Peyer's patch (tissue), 4 donors: ENCODE results near the gene SMAP2. TPM values are rescaled to one million over a fixed set of nuclear protein-coding genes. Genes with fewer than 3 reads are reported as not detected.
A peak's percentile ranks its signal among the peaks of the same experiment; 100 is the strongest.

Source experiments
- DNase-seq, 3 donors: peaks; one replicate each; pipeline ENCODE4 v3.0.0-alpha.2; 2017 to 2019
- H3K27ac ChIP-seq, 4 donors: fragments of 200-600 bp; sonication (generic); one replicate each; pipeline ENCODE4 v1.5.1; 2016 to 2019
- H3K27me3 ChIP-seq, 2 donors: fragments of 200-600 bp; sonication (generic); one replicate each; pipeline ENCODE4 v1.5.1; 2019
- H3K36me3 ChIP-seq, 3 donors: fragments of 200-600 bp; sonication (generic); one replicate each; pipeline ENCODE4 v1.5.1; 2016 to 2019
- H3K4me1 ChIP-seq, 4 donors: fragments of 200-600 bp; sonication (generic); one replicate each; pipeline ENCODE4 v1.5.1; 2016 to 2019
- H3K4me3 ChIP-seq, 4 donors: fragments of 200-600 bp; sonication (generic); 1 replicate in 3 of 4; 2 replicates in 1 of 4; pipeline ENCODE4 v1.5.1; 2016 to 2019; ENCODE audit warnings: mild to moderate bottlenecking in 1 of 4
- H3K9me3 ChIP-seq, 4 donors: fragments of 200-600 bp; sonication (generic); one replicate each; pipeline ENCODE4 v1.5.1; 2016 to 2019; ENCODE audit warnings: mild to moderate bottlenecking in 1 of 4
- POLR2A ChIP-seq, 2 donors: fragments of 450-650 bp; IDR thresholded peaks; one replicate each; pipeline ENCODE4 v1.5.1; 2017; ENCODE audit warnings: antibody characterized with exemption in 2 of 2, mild to moderate bottlenecking in 2 of 2, moderate library complexity in 2 of 2
- total RNA-seq, 4 donors: library from RNA; depleted of rRNA; stranded (reverse); fragments of >200 nt; gene quantifications; one replicate each; pipeline ENCODE4 v1.1.0, GENCODE V29; 2016
- TF ChIP-seq, protein P1 (sequence below), 6 experiments: fragments of 450-650 bp in 4 of 6; fragments of 200-600 bp in 2 of 6; sonication (generic) in 1 of 6; IDR thresholded peaks; one replicate each; pipeline ENCODE4 v1.5.1; 2017 to 2019; ENCODE audit warnings: antibody characterized with exemption in 6 of 6, mild to moderate bottlenecking in 3 of 6, moderate library complexity in 1 of 6

The SMAP2 gene
- total RNA-seq, 4 donors from 2014 or later, result 24.7 to 170 (median 33.7) TPM

DNA sequence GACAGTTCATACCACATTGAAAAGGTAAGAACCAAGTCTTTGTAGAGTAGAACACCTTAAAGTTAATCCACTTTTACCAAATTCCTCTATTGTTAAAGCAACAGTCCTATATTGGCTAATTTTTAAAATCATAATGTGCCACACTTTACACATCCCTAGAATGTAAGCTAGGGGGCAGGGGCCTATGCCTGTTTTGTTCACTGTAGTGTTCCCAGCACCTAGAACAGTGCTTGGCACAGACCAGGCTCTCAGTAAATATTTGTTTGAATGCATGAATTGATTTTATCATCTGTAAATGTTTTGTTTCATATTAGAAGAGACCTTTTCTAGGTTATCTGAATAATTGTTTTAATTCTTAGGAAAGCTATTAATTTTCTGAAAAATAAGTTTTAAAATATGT lies 9.1 kb downstream of the SMAP2 start:
- Histone ChIP-seq H3K9me3 (no peaks in the 10 kb centered on the region), H3K4me1 (peaks cover 0 to 36% (median 15%) of the 10 kb centered on the region in 4 donors), H3K36me3 (no peaks in the 10 kb centered on the region), H3K27me3 (no peaks in the 10 kb centered on the region), H3K4me3 (peak overlapping the region; percentile 10 to 37 (median 14)), H3K27ac (peak overlapping the region; percentile 87 to 100 (median 90))
- DNase-seq, result peak in 1 of 3 donors; percentile 54
- TF ChIP-seq POLR2A (IDR thresholded peaks at IDR 0.05), result no peak
- TF ChIP-seq, protein P1, sequence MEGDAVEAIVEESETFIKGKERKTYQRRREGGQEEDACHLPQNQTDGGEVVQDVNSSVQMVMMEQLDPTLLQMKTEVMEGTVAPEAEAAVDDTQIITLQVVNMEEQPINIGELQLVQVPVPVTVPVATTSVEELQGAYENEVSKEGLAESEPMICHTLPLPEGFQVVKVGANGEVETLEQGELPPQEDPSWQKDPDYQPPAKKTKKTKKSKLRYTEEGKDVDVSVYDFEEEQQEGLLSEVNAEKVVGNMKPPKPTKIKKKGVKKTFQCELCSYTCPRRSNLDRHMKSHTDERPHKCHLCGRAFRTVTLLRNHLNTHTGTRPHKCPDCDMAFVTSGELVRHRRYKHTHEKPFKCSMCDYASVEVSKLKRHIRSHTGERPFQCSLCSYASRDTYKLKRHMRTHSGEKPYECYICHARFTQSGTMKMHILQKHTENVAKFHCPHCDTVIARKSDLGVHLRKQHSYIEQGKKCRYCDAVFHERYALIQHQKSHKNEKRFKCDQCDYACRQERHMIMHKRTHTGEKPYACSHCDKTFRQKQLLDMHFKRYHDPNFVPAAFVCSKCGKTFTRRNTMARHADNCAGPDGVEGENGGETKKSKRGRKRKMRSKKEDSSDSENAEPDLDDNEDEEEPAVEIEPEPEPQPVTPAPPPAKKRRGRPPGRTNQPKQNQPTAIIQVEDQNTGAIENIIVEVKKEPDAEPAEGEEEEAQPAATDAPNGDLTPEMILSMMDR (IDR thresholded peaks at IDR 0.05), result peak in 4 of 6 experiments; percentile 3 to 37 (median 18)

DNA sequence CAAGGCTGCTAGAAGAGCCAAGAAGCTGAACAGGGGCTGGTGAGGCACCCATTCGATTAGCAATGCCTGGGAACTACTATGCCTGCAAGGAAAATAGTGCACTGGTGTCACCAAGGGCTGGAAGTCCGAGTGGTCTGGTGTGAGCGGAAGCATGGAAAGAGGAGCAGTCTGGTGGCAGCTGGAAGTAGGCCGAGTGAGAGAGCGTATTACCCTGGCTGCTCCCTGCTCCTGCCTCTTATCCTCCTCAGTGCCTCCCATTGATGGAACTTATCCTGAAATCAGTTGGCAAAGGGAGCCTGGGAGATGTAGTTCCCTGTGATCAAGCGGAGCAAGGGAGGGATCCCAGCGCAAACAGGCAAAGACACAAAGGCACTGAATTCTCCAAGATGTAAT lies 9.6 kb downstream of the SMAP2 start:
- Histone ChIP-seq H3K36me3 (no peaks in the 10 kb centered on the region), H3K4me3 (peak overlapping the region; percentile 5 to 37 (median 10)), H3K27me3 (no peaks in the 10 kb centered on the region), H3K27ac (peak overlapping the region; percentile 87 to 100 (median 90)), H3K4me1 (peaks cover 0 to 38% (median 19%) of the 10 kb centered on the region in 4 donors), H3K9me3 (no peaks in the 10 kb centered on the region)
- DNase-seq, result peak in 1 of 3 donors; percentile 55
- no peak for TF ChIP-seq POLR2A (IDR thresholded peaks at IDR 0.05)
- TF ChIP-seq, protein P1 (IDR thresholded peaks at IDR 0.05), result no peak

GRCh38 chr1:40383488-40384412 lies 10.2 kb downstream of the SMAP2 start:
- H3K9me3 ChIP-seq, result no peaks in the 10 kb centered on the region
- TF ChIP-seq, protein P1 (IDR thresholded peaks at IDR 0.05), result no peak
- no peak for TF ChIP-seq POLR2A (IDR thresholded peaks at IDR 0.05)
- H3K4me3 ChIP-seq, result peak overlapping the region in 3 of 4 donors; percentile 5 to 16 (median 10)
- H3K36me3 ChIP-seq, result no peaks in the 10 kb centered on the region
- DNase-seq, result peak in 1 of 3 donors; percentile 50
- no peaks in the 10 kb centered on the region for H3K27me3 ChIP-seq
- H3K27ac ChIP-seq, result peak overlapping the region; percentile 87 to 100 (median 90)
- peaks cover 0 to 35% (median 21%) of the 10 kb centered on the region in 4 donors for H3K4me1 ChIP-seq

- DNase-seq, result no peak
- peak overlapping the region; percentile 87 to 100 (median 90) for H3K27ac ChIP-seq
- H3K9me3 ChIP-seq, result no peaks in the 10 kb centered on the region
- H3K4me3 ChIP-seq, result peak overlapping the region in 2 of 4 donors; percentile 6 to 16
- H3K36me3 ChIP-seq, result no peaks in the 10 kb centered on the region
- H3K27me3 ChIP-seq, result no peaks in the 10 kb centered on the region
- H3K4me1 ChIP-seq, result peaks cover 0 to 42% (median 24%) of the 10 kb centered on the region in 4 donors
- TF ChIP-seq POLR2A (IDR thresholded peaks at IDR 0.05), result no peak
- TF ChIP-seq, protein P1 (IDR thresholded peaks at IDR 0.05), result no peak
Observed at GRCh38 chr1:40384413-40384762, 10.9 kb downstream of the SMAP2 start.

GRCh38 chr1:40384887-40385286 lies 11.4 kb downstream of the SMAP2 start:
- Histone ChIP-seq H3K27ac (peak overlapping the region; percentile 87 to 100 (median 90)), H3K4me1 (peaks cover 0 to 47% (median 24%) of the 10 kb centered on the region in 4 donors)

More at GRCh38 chr1:40384887-40385286, 11.4 kb downstream of the SMAP2 start:
- H3K4me3 ChIP-seq, result peak overlapping the region in 3 of 4 donors; percentile 6 to 16 (median 6)
- DNase-seq, result no peak
- no peaks in the 10 kb centered on the region for H3K27me3 ChIP-seq
- no peaks in the 10 kb centered on the region for H3K9me3 ChIP-seq
- TF ChIP-seq, protein P1 (IDR thresholded peaks at IDR 0.05), result no peak
- no peak for TF ChIP-seq POLR2A (IDR thresholded peaks at IDR 0.05)
- no peaks in the 10 kb centered on the region for H3K36me3 ChIP-seq
